ENCODE measurements around the gene FGF3. TPM values are rescaled to one million over a fixed set of nuclear protein-coding genes. Genes with fewer than 3 reads are reported as not detected.

Gene FGF3
- polyA plus RNA-seq, 1 donor (not counting 4 experiments of a cell fraction or from before 2014, with no cell fraction given): not detected

DNA sequence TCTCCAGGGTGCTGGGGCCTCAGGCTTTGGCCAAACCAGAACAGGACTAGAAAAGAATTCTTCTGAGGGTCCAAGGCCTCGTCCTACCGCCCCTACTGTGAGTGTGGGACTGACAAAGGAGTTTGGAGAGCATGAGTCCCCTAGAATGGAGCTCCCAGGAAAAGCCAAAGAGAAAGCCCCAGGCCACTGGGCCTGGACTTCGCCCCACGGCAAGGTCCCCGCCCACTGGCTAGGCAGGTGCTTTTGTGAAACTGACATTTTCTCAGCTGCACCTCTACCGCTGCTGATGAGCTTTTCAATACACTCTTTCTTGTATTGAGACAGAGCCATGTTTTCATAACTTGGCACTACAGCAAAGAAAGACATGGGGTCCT lies 9.7 kb upstream of the FGF3 start:
- Histone ChIP-seq H3K4me1 (ENCODE audit: control insufficient read depth, extremely low read depth, insufficient read depth, low read length) (no peaks in the 10 kb centered on the region), H3K27me3 (ENCODE audit: control insufficient read depth, extremely low read depth, insufficient read depth, low read length) (peaks cover 15% of the 10 kb centered on the region), H3K79me2 (ENCODE audit: control insufficient read depth, insufficient read depth, low read length) (no peaks in the 10 kb centered on the region), H2AFZ (ENCODE audit: control insufficient read depth, low read length) (no peak overlapping the region), H3K4me2 (ENCODE audit: control insufficient read depth, extremely low read depth, insufficient read depth, low read depth, low read length) (no peak overlapping the region), H3K27ac (ENCODE audit: control insufficient read depth, insufficient read depth, low read length) (no peak overlapping the region), H3K36me3 (ENCODE audit: control insufficient read depth in 2 of 2, extremely low read depth in 1 of 2, insufficient read depth in 2 of 2, low read length in 2 of 2) (no peaks in the 10 kb centered on the region), H4K20me1 (ENCODE audit: control insufficient read depth, extremely low read depth, insufficient read depth, low read length) (no peaks in the 10 kb centered on the region), H3K9ac (ENCODE audit: control insufficient read depth, extremely low read depth, insufficient read depth, low read length) (no peak overlapping the region), H3K4me3 (ENCODE audit: control insufficient read depth in 2 of 3, extremely low read depth in 1 of 3, insufficient read depth in 2 of 3, low read depth in 1 of 3, low read length in 3 of 3) (no peak overlapping the region), H3K9me1 (ENCODE audit: control insufficient read depth, extremely low read depth, insufficient read depth, low read length) (no peaks in the 10 kb centered on the region), H3K9me3 (ENCODE audit: control insufficient read depth, low read depth, low read length) (no peaks in the 10 kb centered on the region)
- FAIRE-seq (no peak), DNase-seq (ENCODE audit: low read depth, low spot score) (no peak)
- no peak for TF ChIP-seq EZH2 (IDR thresholded peaks at IDR 0.05; ENCODE audit: low read length)
- TF ChIP-seq, protein P1, sequence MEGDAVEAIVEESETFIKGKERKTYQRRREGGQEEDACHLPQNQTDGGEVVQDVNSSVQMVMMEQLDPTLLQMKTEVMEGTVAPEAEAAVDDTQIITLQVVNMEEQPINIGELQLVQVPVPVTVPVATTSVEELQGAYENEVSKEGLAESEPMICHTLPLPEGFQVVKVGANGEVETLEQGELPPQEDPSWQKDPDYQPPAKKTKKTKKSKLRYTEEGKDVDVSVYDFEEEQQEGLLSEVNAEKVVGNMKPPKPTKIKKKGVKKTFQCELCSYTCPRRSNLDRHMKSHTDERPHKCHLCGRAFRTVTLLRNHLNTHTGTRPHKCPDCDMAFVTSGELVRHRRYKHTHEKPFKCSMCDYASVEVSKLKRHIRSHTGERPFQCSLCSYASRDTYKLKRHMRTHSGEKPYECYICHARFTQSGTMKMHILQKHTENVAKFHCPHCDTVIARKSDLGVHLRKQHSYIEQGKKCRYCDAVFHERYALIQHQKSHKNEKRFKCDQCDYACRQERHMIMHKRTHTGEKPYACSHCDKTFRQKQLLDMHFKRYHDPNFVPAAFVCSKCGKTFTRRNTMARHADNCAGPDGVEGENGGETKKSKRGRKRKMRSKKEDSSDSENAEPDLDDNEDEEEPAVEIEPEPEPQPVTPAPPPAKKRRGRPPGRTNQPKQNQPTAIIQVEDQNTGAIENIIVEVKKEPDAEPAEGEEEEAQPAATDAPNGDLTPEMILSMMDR (optimal IDR thresholded peaks at IDR 0.05 in 1 of 3, IDR thresholded peaks at IDR 0.05 in 1 of 3, conservative IDR thresholded peaks at IDR 0.05 in 1 of 3; ENCODE audit: extremely low read depth in 1 of 3, insufficient read depth in 2 of 3, low read length in 3 of 3): no peak
- dilution Hi-C loops (cut with MboI; ENCODE audit: extremely low pct_ligation_motif_present, low sequenced_read_pairs): no loop called here

DNA sequence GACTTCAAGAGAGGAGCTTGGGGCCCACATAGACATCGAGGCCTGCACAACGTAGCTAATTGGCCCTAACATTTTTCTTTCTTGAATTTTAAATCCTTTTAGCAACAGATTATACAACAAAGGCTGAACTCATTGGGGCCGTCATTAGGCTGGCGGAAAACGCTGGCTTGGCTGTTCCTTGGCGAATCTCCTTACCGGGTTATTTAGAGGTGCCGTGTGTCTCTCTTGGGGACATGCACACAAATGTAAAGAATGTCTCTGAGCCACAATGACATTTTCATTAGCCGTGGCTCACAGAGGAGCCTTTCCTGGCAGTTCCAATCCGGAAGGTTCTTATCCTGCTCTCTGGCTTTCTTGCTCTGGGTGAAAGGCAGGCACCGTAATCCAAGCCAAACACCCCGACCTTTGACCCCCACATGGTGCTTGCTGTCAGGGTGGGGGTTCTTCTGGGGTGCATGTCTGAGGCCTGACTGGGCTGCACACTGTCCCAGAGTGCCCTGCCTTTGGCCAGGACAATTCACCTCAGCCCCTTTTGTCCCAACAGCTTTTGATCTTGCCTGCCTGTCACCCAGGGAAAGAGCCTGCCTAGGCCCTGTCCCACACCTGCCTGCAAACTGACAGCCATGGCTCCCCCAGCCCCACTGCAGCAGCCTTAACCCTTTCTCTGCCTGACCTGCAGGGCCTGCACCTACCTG lies 9.2 kb upstream of the FGF3 start:
- DNase-seq (ENCODE audit: low read depth, low spot score) (no peak), FAIRE-seq (no peak)
- no peaks in the 10 kb centered on the region for H4K20me1 ChIP-seq (ENCODE audit: control insufficient read depth, extremely low read depth, insufficient read depth, low read length)
- no peak overlapping the region for H3K4me2 ChIP-seq (ENCODE audit: control insufficient read depth, extremely low read depth, insufficient read depth, low read depth, low read length)
- peaks cover 20% of the 10 kb centered on the region for H3K27me3 ChIP-seq (ENCODE audit: control insufficient read depth, extremely low read depth, insufficient read depth, low read length)
- dilution Hi-C loops (cut with MboI; ENCODE audit: extremely low pct_ligation_motif_present, low sequenced_read_pairs): no loop called here
- no peaks in the 10 kb centered on the region for H3K79me2 ChIP-seq (ENCODE audit: control insufficient read depth, insufficient read depth, low read length)
- no peaks in the 10 kb centered on the region for H3K4me1 ChIP-seq (ENCODE audit: control insufficient read depth, extremely low read depth, insufficient read depth, low read length)
- H3K9me1 ChIP-seq (ENCODE audit: control insufficient read depth, extremely low read depth, insufficient read depth, low read length): no peaks in the 10 kb centered on the region
- no peak overlapping the region for H3K27ac ChIP-seq (ENCODE audit: control insufficient read depth, insufficient read depth, low read length)
- H3K9ac ChIP-seq (ENCODE audit: control insufficient read depth, extremely low read depth, insufficient read depth, low read length): no peak overlapping the region
- H3K36me3 ChIP-seq (ENCODE audit: control insufficient read depth in 2 of 2, extremely low read depth in 1 of 2, insufficient read depth in 2 of 2, low read length in 2 of 2): no peaks in the 10 kb centered on the region
- H3K4me3 ChIP-seq (ENCODE audit: control insufficient read depth in 2 of 3, extremely low read depth in 1 of 3, insufficient read depth in 2 of 3, low read depth in 1 of 3, low read length in 3 of 3): no peak overlapping the region
- no peak overlapping the region for H2AFZ ChIP-seq (ENCODE audit: control insufficient read depth, low read length)
- no peak for TF ChIP-seq EZH2 (IDR thresholded peaks at IDR 0.05; ENCODE audit: low read length)
- TF ChIP-seq, protein P1 (optimal IDR thresholded peaks at IDR 0.05 in 1 of 3, IDR thresholded peaks at IDR 0.05 in 1 of 3, conservative IDR thresholded peaks at IDR 0.05 in 1 of 3; ENCODE audit: extremely low read depth in 1 of 3, insufficient read depth in 2 of 3, low read length in 3 of 3): no peak
- H3K9me3 ChIP-seq (ENCODE audit: control insufficient read depth, low read depth, low read length): no peaks in the 10 kb centered on the region
